Measurements from ENCODE around the gene SDHB.

SDHB gene

DNA sequence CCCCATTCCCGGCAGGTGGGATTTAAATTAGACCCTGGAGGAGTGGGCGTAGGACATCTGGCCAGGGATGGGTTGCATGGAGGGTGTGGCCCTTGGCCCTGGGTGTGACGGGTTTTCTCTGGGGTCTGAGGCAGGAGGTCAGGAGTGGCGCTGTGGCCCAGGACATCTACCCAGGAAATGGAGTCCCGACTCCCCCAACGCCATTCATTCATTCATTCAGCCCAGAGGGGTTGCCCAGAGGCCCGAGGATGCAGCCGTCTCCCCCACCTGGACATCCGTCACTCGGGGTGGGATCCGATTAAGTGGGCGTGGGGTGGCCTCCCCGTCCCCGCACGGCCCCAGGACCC is 42.8 kb downstream of the SDHB start:
- no peak for DNase-seq

DNA sequence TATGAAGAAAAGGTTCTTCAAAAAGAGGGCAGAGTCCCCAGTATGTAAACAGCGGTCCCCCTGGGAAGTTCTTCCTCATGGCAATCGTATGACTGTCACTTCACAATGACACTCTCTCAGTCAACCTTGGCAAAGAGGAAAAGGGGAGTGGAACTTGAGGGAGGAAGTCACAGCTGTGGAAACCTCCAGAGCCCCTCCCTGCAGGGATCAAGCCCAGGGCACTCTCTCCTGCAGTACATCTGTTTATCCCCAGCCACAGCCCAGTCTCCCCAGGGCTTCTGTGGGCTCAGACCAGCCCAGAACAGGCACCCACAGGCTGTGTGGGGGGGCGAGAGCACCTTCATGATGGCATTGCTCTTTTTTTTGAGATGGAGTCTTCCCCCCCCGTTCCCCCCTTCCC is 44.1 kb downstream of the SDHB start:
- peak; percentile 58 for DNase-seq

DNA sequence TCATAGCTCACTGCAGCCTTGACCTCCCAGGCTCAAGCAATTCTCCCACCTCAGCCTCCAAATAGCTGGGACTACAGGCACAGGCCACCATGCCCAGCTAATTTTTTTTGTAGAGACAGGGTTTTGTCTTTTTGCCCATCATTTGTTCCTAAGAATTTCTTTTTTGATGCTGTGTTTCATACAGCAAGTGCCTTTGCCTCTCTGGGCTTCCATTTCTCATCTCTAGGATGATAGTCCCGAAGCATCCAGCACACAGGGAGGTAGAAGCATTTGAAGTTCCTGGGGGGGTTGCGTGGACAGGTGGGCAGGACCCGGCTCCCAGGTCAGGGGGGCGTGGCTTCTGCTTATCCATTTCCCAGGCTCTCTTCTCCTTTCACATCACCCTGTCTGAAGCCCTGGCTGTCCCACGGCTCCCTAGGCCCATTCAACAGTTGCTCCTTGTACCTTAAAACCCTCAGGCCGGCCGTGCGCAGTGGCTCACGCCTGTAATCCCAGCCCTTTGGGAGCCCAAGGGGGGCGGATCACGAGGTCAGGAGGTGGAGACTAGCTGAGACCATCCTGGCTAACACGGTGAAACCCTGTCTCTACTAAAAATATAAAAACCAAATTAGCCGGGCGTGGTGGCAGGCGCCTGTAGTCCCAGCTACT is 45.5 kb downstream of the SDHB start:
- DNase-seq: no peak

DNA sequence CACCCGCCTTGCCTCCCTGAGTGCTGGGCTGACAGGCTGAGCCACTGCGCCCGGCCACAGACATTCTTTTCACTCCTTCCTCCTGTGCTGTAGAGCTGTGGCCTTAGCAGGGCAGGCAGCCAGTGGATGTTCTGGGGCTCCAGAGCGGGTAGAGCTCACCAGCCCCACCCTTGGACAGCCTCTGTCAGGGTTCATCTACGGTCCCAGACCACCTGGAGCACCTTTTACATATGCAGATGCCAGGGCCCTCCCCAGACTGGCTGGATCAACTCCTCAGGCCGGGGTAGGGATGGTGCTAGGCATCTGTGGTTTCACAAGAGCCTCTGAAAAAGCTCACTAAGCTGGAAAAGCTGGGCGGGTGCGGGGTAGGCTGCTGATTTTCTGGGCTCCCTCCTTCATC is 46.7 kb downstream of the SDHB start:
- DNase-seq: no peak

DNA sequence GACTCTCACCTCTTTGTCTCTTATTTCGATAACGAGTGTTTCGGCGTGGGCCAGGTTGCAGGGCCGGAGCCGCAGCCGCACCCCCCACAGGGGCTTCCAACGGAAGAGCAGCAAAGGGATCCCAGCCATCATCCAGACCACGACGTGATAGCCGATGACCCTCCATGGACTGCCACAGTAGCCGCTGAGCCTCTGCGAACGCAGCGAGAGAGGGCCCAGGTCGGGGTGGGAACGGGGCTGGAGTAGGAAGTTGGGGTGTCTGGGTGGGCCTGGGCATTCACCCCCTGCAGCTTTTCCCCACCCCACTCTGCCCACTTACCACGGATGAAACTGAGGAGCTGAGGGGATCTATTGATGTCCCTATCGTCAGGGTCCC is 48.5 kb downstream of the SDHB start:
- DNase-seq: no peak

DNA sequence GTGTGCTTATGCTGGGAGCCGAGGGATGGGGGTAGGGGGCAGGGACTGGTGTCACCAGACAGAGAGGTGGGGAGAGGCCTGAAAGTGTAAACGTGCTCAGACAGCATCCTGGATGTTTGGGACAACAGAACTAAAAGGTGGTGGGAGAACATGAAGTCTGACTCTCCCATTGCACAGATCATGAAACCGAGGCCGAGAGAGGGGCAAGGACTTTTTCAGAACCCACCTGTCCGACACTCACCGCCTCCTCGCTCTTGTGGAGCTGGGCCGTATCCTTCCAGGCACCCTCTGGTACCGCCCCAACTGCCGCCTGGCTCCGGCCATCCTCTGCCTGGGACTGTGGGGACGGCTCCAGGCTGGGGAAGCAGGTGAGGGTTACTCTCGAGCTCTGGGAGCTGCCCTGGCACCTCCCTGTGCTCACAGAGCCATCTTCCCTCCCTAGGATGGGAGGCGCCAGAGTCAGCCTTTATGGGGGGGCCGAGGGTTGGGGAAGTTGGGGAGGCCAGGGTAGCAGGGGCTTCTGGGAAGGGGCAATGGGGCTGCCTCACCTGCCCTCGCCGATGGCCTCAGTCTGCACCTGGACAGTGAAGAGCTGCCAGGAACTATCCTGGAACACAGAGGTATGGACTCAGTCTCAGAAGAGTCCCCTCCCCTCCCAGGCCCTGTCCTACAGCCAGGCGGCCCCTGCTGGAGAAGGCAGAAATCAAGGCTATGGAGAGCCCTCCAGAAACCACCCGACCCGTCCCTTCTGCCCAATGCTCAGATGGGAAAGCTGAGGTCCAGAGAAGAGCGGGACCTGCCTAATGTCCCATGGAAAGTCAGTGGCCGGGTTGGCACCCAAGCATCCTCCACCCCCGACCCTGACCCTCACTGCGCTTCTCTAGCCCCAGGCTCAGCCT is 49.1 kb downstream of the SDHB start:
- DNase-seq: no peak

DNA sequence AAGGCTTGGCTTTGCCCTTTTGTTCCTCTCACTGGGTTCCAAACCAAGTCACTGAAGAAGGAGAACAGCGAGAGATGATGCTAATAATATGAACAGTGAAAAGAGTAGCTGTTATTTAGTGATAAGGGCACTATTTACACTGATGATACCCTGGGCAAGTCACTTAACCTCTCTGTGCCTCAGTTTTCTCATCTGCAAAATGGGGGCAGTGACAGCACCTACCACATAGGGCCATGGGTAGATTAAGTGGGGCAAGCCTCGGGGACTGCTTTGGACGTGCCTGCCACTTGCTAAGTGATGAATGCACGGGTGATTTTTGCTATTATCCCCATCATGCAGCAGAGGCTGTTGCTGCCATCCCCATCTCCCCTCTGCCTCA is 51.3 kb downstream of the SDHB start:
- no peak for DNase-seq

DNA sequence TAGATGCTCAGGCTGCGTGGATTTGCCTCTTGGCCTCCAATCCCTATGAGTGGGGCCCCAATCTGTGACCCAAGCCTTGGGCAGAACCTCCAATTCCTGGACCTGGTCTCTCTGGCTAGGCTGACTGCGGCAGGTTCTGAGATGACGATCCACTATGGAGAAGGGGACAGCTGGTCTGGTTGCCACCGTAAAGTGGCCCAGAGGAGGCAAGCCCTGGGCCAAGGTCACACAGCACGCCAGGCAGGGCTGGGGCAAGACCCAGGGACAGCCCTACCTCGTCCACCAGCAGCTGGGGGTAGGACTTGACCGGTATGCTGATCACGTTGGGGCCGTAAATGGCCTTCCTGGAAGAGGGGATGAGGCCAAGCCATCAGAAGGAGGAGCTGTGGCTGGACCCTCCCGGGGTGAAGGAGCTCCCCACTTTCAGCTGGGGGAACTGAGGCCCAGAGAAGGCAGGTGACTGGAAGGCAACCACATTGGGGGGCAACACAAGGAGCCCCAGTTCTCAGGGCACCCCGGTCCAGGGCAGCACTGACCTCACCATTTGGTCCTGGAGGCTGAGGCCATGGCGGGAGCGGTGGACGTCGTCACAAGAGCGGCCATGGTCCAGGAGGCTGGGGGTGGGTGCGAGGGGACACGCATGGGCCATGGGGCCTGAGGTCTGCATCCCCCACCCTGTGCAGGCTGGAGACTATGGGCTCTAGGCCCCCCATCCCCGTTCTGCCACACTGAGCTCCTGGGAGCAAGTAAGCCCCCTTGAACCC is 51.9 kb downstream of the SDHB start:
- no peak for DNase-seq

DNA sequence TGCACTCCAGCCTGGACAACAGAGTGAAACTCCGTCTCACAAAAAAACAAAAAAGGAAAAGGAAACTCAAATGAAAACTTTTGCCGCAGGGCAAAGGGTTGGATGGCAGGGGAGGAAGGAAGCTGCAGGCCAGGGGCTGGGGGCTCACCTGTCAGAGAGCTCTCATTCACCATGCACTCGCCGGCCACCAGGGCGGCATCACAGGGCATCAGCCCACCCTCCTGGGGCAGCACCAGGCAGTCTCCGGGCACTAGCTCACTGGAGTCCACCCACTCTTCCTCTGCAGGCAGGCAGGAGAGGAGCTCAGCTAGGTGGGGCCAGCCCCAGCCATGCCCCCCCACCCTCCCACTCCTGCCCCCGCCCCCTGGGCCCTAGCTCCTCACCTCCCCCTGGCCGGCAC is 54.0 kb downstream of the SDHB start:
- no peak for DNase-seq

DNA sequence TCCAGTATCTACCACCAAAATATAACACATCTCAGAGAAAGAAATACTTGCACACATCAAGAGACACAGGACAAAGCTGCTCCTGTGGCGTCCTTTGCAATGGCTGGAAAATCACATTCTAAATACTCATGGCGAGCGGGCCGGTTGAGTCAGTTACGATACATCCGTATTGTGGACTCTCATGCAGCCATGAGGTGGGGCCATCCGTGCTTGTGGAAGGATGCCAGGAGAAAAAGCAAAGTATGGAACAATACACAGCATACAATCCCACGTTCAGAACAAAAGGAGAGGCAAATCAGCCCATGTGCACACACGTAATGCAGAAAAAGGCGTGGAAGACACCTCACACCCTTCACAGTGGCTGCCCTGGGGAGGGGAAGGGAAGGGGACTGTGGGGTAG is 55.2 kb downstream of the SDHB start:
- DNase-seq: no peak

DNA sequence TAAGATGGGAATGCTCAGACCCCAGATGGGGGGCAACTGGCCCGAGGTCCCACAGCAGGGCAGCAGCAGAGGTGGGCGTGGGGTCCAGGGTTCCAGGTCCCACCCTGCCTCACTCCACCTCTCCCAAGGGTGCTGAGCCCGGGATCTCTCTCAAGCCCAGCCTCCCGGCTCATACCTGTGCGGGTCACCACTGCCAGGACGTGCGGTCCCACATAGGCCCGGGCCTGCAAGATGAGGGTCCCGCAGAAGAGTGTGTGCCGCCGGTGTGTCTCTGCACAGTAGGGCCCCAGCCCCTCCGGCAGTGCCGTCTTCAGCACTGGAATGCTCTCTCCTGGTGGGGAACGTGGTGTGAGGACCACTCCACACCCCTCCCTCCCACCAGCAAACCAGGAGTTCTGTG is 57.0 kb downstream of the SDHB start:
- DNase-seq: no peak

DNA sequence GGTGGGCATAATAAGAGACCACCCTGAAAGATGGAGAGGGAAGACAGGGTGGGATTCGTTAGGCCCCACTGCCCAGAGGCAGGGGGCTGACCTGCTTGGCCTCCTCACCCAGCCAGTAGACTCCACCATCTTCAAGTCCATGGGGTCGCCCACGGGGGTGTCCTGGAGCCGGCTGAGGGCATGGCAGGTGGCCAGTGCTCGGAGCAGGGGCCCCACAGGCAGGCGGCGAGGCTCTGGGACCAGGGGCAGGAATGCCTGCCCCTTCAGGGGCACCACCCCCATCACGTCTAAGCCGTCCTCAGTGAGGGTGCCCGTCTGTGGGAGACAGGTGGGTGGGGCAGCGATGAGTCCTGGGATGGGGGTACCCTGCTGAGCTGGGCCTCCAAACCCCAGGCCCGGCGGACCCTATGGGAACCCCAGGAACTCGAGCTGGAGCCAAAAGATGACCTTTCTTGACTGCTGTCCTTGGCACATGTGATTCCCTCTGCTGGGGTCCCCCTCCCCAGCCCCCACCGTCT is 60.3 kb downstream of the SDHB start:
- DNase-seq: no peak

DNA sequence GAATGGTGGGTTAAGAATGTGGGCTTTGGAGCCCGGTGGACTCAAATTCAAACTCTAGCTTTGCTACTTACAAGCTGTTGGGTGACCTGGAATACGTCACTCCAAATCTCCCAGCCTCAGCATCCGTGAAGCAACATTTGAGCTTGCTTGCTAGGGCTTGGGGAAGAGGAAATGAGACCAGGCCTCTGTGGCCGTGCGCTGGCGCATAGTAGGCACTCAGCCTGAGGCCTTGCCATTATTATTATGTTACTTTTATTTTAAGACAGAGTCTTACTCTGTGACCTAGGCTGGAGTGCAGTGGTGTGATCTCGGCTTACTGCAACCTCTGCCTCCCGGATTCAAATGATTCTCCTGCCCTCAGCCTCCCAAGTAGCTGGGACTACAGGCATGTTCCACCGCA is 61.2 kb downstream of the SDHB start:
- DNase-seq: no peak

DNA sequence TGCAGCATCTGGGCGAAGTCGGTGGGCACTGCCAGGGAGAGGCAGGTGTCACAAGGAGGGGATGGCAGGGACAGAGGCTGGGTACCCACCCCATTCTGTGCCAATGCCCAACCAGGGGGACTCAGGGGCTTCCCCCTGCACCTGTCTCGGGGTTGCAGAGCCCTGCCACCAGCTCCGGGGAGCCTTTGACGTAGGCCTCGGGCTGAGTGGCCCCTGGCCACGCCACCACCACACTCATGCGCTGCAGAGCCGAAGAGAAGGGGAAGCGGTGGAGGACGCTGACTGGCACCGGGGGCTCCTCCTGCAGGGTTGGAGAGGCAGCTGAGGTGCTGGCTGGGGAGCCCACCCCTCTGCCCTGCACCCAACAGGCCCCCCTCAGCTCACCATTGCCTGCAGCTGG is 61.7 kb downstream of the SDHB start:
- no peak for DNase-seq

DNA sequence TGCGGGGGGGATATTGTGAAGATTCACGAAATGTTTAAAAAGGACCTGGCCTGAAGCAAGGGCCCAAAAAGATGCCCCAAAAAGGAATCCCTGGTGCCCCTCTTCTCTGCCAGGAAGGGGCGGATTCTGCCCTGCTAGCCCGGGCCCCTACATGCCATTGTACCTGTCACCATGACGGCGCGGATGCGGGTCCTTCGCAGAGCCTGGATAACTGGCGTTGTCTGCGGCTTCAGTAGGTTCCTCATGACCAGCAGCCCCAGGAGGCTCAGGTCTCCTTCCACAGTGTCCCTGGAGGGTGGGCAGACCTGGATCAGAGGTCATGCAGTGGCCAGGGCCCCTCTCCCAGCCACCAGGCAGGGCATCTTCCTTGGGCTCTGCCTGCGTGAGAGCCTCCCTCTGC is 62.3 kb downstream of the SDHB start:
- no peak for DNase-seq

DNA sequence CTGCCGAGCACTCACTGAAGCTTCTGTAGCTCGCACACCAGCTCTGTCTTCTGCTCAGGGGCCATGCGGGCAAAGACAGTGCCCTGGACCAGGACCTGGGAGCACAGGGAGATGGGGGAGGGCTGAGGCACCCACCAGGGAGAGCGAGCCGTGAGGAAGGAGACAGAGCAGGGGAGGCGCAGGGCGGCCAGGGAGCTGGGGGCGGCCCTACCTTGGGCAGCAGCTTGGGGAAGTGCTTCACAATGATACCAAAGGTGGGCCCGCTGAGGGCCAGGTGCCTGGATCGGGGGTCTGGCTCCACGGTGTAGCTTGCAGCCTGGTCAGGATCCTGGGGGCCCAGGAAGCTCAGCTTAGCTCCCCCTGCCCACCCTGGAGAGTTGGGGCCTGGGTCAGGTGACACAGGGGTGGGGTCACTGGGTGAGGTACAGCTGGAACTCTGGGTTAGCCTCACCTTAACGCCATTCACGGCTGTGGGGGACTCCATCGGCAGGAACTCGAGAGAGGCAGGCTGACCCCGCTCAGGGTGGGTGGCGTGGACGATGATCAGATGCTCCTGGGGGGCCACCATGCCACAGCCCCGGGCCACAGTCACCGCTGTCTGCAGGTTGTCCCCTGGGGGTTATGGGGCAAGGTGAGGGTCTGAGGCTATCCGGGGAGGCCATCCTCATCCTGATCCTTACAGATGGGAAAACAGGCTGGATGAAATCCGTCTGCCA is 64.0 kb downstream of the SDHB start:
- DNase-seq: no peak

DNA sequence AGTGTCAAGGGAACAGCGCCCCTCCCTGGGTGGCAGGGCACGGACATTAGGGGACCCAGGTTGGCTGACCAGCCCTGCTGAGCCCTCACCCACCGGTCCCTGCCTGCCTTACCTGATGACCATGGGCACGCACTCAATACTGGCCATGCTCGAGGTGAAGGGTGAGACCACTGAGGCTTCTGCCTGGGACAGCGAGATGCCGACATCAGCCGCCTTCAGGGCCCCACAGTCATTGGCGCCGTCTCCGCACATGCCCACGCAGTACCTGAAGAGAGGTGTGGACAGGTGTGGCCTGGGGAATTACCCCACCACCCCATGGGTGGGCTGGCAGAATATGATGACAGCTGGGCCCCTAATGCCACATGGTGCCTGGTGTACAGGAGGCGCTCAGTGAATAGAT is 65.6 kb downstream of the SDHB start:
- DNase-seq: no peak

DNA sequence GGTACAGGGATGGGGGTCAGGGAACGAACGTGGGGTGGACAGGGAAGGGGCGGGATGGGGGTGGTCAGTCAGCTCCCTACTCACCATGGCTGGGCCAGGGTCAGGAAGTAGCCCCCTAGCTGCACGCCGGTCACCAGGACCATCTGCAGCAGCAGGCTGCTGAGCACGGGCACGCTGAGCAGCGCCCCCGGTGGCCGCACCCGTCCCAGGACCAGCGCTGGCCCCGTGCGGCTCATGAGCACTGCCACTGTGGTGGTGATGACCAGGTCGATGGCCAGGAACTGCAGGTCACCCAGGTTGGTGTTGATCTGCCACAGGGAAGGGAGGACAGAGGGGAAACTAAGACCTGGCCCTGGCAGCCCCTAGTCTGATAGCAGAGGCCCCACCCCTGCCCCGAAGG is 66.9 kb downstream of the SDHB start:
- DNase-seq: no peak

DNA sequence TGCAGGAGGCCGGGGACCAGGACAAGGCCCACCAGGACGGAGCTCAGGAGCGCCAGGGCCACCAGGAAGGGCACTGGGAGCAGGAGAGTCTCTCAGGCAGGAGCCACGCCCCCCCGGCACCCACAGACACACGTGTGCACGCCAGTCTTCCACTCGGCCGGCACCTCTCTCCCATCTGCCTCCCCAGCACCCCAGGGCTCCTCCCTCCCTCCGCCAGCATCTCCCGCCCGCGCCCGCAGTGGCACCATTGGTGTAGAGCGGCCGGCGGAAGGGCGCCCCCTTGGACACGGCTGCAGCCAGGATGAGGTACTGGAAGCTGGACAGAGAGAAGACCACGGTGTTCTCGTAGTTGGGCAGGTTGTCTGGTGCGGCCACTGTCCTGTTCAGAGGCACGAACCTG is 67.3 kb downstream of the SDHB start:
- no peak for DNase-seq

DNA sequence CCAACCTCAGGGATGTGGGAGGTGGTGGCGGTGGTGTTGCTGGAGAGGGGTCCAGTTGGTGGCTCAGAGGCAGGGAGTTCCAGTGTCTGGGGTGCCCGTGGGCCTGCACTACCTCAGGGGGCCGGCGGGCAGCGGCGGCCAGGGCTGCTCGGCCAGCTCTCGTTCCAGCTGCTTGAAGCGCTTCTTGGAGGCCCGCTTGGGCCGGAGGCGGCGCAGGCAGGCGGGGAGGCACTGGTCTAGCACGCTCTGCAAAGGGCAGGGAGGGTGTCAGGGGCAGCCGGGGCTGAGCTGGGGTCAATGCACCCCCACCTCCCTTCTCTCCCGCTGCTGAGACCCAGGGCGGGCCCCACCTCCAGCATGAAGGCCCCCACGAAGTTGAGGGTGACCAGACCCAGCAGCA is 67.7 kb downstream of the SDHB start:
- no peak for DNase-seq

DNA sequence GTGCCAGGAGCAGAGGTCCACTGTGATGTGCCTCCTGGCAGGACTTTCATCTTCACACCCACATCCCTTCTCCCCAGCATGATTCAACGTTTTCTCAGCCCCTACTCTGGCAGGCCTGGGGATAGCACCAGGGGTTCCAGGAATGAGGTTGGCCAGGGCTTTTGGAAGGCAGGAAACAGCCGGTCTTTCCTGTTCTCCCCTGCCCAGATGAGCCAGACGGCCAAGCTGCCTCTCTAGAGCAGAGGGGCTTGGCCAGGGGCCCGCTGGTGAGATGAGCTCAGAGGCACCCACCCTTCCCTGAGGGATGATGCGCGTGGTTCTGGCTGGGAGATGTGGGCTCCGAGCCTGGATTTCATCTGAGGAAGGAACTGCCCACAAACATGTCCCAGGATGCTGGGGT is 69.1 kb downstream of the SDHB start:
- DNase-seq: no peak

DNA sequence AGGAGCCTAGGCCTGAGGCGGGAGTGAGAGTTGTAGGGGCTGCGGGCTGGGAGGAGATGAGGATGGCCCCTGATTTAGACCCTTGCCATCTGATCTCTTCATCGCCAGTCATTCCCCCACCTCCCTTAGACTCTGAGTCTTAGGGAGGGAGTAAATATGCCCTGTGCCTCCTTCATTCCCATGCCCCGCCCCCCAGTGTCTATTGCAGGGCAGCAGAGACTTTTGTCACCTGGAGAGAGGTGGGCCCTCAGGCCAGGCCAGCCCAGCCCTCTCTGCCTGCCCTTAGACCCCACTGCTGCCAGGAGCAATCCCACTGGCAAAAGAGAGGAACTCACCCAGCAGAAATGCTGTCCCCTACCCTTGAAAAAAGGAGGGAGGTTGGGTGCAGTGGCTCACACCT is 70.2 kb downstream of the SDHB start:
- no peak for DNase-seq

DNA sequence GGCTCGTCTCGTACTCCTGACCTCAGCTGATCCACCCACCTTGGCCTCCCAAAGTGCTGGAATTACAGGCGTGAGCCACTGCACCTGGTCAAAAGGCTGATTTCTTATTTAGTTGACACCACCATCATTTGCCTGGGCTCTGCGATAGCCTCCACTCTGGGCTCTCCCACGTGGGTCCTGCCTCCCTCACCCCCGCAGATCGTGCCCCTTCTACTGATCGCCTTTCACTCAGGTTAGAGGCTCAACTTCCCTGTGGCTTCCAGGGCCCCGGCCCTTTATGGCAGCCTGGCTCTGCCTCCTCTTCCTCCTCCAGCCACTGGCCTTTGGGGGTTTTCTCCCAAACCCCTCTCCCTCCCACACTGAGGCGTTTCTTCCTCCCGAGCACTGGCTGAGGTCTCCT is 70.9 kb downstream of the SDHB start:
- no peak for DNase-seq

Measured in suppressor macrophage treated with lipopolysaccharide for 4 hours (primary cell).